Chondrocyte (in vitro differentiated cells): ENCODE measurements around the gene PLVAP. TPM values are rescaled to one million over a fixed set of nuclear protein-coding genes. Genes with fewer than 3 reads are reported as not detected.

ENCODE experiments used
- DNase-seq: peaks from one replicate; pipeline ENCODE4 v3.0.0; 2021; ENCODE audit warnings: mixed read lengths, low spot score
- H3K27ac Mint-ChIP-seq: one replicate; pipeline ENCODE4 v1.8.0; 2021; ENCODE audit warnings: mild to moderate bottlenecking, moderate library complexity, mixed read lengths; ENCODE audit not compliant: unreplicated experiment
- H3K27me3 Mint-ChIP-seq: 2 replicates; pipeline ENCODE4 v1.8.0; 2021; ENCODE audit warnings: low read depth, mixed read lengths
- H3K36me3 Mint-ChIP-seq: 2 replicates; pipeline ENCODE4 v1.8.0; 2021; ENCODE audit warnings: low read depth, mixed read lengths
- H3K4me1 Mint-ChIP-seq: 2 replicates; pipeline ENCODE4 v1.8.0; 2021; ENCODE audit warnings: low read depth, mild to moderate bottlenecking, mixed read lengths
- H3K4me3 Mint-ChIP-seq: one replicate; pipeline ENCODE4 v1.8.0; 2021; ENCODE audit warnings: mild to moderate bottlenecking, moderate library complexity, mixed read lengths; ENCODE audit not compliant: unreplicated experiment
- H3K9me3 Mint-ChIP-seq: 2 replicates; pipeline ENCODE4 v1.8.0; 2021; ENCODE audit warnings: low read depth, mixed read lengths
- total RNA-seq: library from RNA; stranded (reverse); gene quantifications from 3 replicates; pipeline ENCODE4 v1.2.1, GENCODE V29; 2021
- TF ChIP-seq, protein P1 (sequence below): fragments of 200-600 bp; sonication (generic); IDR thresholded peaks from 2 replicates; pipeline ENCODE4 v1.5.0; 2021; ENCODE audit warnings: antibody characterized with exemption, mild to moderate bottlenecking, moderate library complexity

PLVAP gene
- total RNA-seq, 1 donor from 2014 or later: 0.22 TPM

DNA sequence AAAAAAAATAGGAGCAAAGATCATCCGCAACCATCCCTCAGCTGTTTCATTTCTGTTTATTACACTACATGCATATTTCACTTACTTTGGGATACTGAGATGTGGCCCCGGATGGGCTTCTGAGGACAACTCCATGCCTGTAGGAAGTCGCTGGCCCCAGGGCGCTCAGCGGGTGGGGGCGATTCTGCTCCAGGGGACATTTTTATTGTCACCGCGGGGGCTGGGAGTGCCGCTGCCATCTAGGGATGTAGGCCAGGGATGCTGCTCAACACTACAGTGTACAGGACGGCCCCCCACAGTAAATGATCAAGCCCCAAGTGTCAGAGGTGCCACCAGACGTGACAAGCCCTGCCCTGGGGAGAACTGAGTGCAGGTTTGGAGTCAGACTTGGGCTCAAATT, 34.7 kb upstream of the PLVAP start:
- peaks cover 3% of the 10 kb centered on the region for H3K4me1 Mint-ChIP-seq
- no peaks in the 10 kb centered on the region for H3K9me3 Mint-ChIP-seq
- no peak overlapping the region for H3K4me3 Mint-ChIP-seq
- TF ChIP-seq, protein P1, sequence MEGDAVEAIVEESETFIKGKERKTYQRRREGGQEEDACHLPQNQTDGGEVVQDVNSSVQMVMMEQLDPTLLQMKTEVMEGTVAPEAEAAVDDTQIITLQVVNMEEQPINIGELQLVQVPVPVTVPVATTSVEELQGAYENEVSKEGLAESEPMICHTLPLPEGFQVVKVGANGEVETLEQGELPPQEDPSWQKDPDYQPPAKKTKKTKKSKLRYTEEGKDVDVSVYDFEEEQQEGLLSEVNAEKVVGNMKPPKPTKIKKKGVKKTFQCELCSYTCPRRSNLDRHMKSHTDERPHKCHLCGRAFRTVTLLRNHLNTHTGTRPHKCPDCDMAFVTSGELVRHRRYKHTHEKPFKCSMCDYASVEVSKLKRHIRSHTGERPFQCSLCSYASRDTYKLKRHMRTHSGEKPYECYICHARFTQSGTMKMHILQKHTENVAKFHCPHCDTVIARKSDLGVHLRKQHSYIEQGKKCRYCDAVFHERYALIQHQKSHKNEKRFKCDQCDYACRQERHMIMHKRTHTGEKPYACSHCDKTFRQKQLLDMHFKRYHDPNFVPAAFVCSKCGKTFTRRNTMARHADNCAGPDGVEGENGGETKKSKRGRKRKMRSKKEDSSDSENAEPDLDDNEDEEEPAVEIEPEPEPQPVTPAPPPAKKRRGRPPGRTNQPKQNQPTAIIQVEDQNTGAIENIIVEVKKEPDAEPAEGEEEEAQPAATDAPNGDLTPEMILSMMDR: no peak
- H3K27ac Mint-ChIP-seq: no peak overlapping the region
- no peak for DNase-seq
- H3K36me3 Mint-ChIP-seq: no peaks in the 10 kb centered on the region
- peaks cover 20% of the 10 kb centered on the region for H3K27me3 Mint-ChIP-seq

DNA sequence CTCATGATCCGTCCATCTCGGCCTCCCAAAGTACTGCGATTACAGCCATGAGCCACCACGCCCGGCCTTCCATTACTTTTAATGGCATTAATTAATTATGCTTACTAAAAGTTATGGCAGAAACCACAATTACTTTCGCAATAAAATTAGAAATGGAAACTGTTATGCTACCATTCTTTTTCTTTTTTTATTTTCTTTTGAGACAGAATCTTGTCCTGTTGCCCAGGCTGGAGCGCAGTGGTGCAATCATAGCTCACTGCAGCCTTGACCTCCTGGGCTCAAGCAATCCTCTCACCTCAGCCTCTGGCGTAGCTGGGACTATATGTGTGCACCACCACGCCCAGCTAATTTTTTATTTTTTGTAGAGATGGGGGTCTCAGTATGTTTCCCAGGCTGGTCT, 32.8 kb upstream of the PLVAP start:
- Mint-ChIP-seq H3K9me3 (no peaks in the 10 kb centered on the region), H3K27me3 (peaks cover 11% of the 10 kb centered on the region), H3K36me3 (no peaks in the 10 kb centered on the region), H3K27ac (no peak overlapping the region), H3K4me3 (no peak overlapping the region), H3K4me1 (peaks cover 14% of the 10 kb centered on the region)
- no peak for DNase-seq
- TF ChIP-seq, protein P1: no peak

DNA sequence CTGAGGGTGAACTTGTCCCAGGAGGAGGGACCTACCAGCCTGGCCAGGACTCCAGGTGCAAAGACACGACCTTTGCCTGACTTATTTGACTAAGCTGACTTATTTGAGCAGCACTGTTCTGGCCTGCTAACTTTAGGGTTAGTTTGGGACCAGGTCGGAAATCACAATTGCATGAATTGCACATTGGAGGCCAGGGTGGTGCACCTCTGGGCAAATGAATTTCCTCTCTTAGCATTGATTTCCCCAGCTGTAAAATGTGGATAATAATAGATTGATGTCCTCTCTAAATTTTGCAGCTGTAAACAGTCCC, 29.7 kb upstream of the PLVAP start:
- Mint-ChIP-seq H3K27me3 (no peaks in the 10 kb centered on the region), H3K36me3 (no peaks in the 10 kb centered on the region), H3K27ac (no peak overlapping the region), H3K9me3 (no peaks in the 10 kb centered on the region), H3K4me3 (no peak overlapping the region), H3K4me1 (peaks cover 14% of the 10 kb centered on the region)
- DNase-seq: no peak
- TF ChIP-seq, protein P1: no peak

DNA sequence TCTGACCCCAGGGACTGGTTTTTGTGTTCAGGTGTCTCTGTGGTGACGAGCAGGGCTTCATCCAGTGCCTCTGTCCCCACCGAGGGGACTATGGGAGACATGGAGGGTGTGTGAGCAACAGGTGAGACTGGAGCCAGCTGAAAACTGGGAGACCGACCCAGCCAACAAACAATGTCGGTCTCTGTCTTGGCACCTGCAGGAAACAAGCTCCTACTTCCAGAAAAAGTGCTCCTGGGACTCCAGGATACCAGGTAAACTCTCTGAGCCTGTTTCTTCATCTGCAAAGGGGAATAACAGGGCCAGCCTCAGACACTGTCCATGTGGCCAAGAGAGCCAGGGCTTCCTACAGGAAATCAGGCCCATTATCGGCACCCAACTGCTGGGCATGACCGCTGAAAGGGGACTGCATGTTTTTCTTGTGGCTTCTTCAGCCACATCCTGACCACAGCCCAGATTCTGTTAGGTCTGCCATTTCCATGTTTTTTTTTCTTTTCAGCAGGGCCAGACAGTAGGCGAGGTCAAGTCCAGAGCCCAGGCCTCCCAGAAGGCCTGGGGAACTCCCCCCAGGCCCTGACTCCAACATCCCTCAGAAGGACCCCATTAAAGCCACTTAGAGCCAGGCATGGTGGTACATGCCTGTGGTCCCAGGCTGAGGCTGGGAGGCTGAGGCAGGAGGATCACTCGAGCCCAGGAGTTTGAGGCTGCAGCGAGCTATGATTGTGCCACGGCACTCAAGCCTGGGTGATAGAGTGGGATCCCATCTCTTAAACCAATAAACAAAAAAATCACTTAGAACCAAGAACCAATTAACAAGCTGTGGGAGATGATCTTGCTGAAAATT, 29.1 kb upstream of the PLVAP start:
- TF ChIP-seq, protein P1: no peak
- H3K27ac Mint-ChIP-seq: no peak overlapping the region
- H3K9me3 Mint-ChIP-seq: no peaks in the 10 kb centered on the region
- H3K4me3 Mint-ChIP-seq: no peak overlapping the region
- no peaks in the 10 kb centered on the region for H3K36me3 Mint-ChIP-seq
- no peak for DNase-seq
- H3K4me1 Mint-ChIP-seq: peaks cover 14% of the 10 kb centered on the region
- H3K27me3 Mint-ChIP-seq: peaks cover 3% of the 10 kb centered on the region

DNA sequence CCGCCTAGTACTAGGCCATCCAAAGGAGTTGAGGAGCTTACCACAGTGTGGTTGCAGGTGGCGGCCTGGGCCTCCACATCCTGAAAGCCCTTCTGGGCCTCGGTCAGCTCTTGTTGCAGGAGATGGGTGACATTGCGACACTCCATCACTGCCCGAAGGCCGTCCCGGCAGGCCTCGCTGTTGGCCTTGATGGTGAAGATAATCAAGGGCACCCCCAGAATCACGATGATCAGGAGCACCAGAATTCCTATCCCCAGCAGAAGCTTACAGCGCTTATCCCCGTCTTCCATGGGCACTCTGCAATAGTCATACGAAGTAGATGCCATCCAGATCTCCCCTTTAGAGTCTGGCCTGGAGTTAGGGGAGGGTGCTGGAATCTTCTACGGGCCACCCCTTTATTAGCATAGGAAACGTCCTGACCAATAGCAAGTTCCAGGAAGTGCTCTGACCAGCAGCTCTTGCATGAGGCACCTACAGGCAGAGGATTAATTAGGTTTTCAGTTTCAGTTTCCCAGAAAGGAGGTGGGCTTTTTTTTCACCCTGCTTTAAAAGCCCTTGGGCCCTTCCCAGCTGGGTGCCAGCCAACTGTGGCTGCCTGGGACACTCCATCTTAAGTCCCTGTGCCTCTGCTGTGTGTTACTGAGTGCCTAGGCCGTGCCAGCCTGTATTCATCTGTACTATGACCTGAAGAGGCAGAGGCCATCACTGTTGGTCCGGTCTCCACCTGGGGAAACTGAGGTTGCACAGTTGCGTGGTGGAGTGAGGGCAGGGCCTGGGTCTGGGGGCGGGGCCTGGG, 28.3 kb upstream of the PLVAP start, which contains the start of gene BST2:
Gene BST2 (minus strand): TSS at position 381 of the 796 bp plus-strand sequence. CDS start 55 bp downstream, at position 326.
- TF ChIP-seq, protein P1: no peak
- Mint-ChIP-seq H3K4me3 (no peak within 1 kb of the TSS), H3K9me3 (no peaks in the 10 kb centered on the region), H3K36me3 (no peaks in the 10 kb centered on the region), H3K27ac (no peak within 1 kb of the TSS), H3K27me3 (peaks cover 3% of the 10 kb centered on the region), H3K4me1 (peaks cover 14% of the 10 kb centered on the region)
- DNase-seq: no peak
